ENCODE measurements around the gene TPRN.

TPRN gene

DNA sequence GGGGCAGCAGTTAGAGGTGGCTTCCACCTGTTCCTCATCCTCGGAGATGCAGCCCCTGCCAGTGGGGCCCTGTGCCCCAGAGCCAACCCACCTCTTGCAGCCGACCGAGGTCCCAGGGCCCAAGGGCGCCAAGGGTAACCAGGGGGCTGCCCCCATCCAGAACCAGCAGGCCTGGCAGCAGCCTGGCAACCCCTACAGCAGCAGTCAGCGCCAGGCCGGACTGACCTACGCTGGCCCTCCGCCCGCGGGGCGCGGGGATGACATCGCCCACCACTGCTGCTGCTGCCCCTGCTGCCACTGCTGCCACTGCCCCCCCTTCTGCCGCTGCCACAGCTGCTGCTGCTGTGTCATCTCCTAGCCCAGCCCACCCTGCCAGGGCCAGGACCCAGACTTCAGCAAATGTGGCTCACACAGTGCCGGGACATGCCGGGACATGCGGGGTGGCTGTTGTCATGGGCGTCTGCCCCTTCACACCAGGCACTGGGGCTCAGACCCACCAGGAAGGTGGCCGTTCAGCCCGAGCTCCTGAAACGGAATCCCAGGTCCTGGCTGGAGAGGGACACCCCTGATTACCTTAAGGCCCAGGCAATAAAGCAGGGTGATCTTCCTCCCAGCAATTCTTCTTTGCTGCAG lies 25.3 kb upstream of the TPRN start:
- no peak for DNase-seq (ENCODE audit: low spot score)

DNA sequence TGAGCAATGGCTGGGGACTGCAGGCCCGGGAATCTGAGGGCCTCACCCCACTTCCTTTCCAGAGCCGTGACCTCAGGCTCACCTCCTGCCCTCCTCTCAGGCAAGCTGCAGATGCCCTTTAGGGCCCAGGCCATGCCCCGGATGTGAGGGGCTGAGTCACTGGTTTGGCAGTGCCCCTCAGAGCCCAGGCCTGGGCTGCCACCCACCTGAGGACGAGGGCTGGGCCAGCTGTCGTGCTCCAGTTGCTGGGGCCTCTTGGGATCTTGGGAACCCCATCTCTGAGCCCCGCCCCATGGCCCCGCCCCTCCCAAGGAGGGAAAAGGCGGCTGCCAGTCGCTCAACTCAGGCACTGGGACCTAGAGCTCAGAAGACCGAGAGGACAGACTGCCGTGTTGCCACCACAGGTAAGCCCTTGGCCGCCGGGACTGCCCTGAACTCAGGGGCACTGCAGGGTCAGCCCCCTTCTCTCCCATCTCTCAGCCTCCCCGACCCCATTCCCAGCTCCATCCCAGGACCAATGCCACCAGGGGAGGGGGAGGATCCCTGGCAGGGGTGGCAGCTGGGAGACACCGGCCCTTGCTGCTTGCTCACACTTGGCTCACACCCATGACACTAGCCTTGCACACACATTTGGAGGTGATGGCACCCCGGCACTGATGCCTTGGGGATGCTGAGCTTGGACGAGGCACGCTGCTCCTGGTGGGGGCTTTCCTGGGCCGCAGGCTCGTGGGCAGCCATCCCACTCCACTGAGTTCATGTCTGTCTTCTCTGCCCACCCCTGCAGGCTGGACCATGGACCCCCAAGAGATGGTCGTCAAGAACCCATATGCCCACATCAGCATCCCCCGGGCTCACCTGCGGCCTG lies 24.5 kb upstream of the TPRN start, which contains the start of gene CYSRT1:
CYSRT1 (plus strand) TSS at position 345 of the 865 bp plus-strand sequence; CDS start at position 793, 448 bp downstream.
- no peak for DNase-seq (ENCODE audit: low spot score)

DNA sequence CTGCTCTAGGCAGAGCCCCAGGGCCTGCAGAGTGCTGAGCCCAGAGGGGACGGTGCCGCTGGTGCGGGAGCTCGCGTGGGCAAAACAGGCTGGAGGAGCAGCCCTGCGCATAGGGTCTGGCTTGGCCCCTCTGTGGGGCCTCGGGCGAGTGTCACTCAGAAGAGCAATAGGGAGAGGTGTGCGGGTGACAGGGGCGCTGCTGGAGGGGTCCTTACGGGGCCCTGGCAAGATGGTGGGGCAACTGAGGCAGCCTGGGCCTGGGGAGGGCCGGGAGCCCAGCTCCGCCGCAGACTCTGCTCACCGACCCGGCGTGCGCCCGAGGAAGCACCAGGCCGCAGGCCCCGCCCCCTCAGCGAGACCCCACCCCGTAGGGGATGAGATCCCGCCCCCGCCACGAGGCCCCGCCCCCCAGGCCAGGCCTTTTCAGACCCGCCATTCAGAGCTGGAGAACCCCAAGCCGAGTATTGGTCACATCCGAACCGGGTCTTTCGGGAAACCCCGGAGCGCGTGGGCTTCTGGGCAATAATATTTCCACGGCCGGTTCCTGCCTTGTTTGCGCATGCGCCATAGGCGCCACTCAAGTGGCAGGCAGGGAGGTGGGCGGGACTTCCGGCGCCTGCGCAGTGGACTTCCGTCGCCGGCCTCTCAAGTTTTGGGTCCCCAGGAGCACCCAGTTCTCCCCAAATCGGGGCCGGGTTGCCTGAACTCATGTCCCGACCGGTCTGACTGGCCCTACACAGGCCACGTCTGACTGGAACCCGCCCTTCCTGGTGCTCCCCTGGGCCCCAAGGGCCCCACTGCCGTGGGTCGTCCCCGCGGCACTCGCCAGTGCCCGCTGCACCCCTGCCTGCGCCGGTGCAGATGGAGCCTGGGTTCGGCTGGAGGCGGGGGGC lies 22.8 kb upstream of the TPRN start:
- DNase-seq (ENCODE audit: low spot score): peak; percentile 97

DNA sequence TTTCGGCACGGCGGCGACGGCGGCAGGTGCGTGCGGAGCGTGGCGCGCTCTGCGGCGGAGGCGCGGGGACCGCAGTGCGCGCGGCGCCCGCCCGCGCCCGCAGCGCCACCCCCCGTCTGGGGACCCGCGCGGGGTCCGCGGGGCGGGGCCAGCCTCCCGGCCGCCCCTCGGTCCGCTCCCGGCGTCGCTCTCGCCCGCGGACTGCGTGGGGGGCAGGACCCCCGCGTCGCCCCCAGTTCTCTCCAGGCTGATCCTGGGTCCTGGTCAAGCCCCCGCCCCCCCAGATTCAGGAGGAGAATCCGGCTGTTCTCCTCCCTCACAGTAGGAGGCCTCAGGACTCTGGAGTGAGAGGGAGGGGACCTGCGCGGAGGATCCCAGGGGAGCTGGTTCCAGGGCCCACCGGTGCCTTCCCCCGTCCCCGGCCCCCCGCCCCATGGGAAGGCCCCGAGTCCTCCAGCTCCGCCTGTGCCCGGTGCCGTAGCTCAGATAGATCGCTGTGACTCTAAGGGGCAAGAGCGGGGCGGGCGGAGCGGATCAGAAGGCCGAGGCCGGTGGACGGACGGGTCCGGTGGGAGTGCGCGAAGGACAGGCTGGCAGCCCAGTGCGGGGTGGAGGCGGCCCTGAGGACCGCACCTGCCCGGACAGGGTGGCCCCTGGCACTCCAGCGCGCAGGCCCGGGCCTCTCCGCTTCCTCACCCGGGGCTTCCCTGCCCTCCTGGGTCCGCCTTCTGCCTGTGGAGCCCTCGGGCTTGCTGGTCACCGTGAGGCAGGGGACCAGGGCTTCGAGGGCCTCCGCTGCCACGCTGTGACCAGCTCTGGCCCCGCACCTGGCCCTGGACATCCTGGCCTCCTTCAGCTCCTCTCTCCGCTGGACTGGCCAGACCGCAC lies 21.9 kb upstream of the TPRN start, which contains the start of gene RNF208:
RNF208 (minus strand) TSS at position 51 of the 888 bp plus-strand sequence. CDS start 1,028 bp downstream, outside the sequence.
- DNase-seq (ENCODE audit: low spot score): no peak

DNA sequence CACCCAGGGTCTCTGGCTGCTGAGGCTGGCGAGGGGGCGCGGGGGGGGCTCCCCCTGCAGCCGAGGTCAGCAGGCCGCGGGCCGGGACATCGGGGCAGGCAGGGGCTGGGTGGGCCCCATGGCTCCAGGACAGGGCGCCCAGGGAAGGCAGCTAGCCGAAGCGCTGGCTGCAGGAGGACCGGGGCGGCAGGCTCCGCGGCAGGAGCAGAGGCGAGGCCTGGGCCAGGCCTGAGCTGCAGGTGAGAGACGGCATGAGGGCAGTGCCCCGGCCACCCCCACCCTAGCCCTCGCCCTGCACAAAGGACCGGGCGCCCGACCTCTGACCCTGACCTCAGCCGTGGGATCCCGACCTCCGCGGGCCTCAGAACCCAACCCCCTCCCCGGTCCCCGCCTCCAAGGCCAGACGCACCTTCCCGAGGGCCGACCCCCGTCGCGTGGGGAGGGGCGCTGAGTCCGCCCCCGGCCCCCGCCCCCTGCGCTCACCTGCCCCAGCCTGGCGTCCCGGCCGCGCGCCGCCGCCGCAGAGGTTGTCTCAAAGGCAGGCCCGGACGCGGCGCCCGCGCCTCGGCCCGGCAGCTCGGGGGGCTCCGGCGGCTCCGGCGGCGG lies 21.1 kb upstream of the TPRN start:
- DNase-seq (ENCODE audit: low spot score): no peak

DNA sequence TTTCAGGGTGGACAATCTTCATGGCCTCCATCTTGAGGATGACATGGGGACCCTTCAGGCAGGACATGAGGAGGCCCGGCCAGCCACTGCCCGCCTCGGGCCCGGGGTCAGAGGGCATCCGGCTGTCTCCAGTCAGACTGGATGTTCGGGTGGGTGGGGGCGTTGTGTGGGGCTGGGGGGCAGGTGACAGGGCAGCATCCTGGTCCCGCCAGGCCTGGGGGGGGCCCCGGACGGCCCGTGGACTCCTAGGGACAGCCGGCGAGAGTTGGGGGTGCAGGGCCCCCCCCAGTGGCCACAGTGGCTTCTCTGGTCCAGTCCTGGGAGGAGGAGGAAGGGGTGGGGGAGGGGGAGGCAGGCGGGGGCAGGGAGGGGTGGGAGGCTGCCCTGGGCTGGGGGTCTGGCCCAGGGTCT lies 20.6 kb upstream of the TPRN start:
- DNase-seq (ENCODE audit: low spot score): no peak

DNA sequence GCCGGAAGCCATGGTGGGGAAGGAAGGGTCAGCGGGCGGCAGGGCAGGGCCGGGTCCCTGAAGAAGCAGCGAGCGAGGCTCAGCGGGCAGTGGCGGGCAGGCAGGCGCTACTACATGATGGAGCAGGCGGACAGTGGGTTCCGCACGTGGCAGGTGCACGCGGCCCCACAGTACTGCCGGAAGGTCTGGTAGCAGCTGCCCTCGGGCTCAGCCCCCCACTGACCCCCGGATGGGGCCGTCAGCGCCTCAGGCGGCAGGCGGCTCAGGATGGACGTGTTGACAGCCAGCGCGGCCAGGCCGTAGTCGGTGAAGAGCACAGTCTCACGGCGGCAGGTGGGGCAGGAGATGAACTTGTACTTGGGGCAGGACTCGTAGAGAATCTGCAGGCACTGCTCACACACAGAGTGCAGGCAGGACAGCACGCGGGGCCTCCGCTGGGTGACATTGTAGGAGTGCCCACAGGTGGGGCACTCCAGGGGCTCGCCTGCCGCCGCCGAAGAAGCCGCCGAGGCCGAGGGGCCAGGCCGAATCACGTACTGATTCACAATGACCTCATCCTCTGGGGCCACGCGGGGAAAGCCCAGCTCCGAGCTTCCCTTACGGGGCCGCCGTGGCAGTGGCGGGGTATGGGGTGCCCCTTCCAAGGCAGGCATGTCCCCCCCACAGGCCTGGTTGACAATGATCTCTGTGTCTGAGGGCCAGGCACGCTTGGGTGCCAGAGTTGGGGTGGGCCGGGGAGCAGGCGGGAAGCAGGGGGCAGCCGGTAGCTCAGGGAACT lies 20.0 kb upstream of the TPRN start:
- no peak for DNase-seq (ENCODE audit: low spot score)

DNA sequence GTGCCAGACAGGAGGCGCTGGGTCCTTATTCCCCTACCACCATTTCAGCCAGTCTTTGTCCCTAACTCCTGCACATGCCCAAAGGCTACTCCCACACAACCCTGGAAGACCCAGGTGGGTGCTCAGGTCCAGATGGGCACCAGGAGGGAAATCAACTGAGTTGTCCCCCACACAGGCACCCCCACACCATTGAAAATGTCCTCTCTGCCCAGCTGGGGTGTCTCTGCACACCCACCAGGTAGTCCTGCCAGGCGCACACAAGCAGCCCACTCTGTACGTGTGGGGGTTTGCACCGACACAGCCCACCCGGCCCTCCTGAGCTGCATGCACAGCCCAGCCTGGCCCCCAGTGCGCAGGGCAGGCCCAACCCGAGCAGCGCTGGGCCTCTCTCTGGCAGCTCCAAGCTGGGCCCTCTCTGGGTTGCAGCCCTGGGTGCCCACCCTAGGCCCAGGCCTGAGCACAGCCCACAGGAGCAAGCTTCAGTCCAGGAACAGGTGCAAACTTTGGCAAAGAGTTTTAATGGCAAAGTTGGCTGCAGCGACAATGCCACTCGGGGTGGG lies 19.3 kb upstream of the TPRN start:
- no peak for DNase-seq (ENCODE audit: low spot score)

DNA sequence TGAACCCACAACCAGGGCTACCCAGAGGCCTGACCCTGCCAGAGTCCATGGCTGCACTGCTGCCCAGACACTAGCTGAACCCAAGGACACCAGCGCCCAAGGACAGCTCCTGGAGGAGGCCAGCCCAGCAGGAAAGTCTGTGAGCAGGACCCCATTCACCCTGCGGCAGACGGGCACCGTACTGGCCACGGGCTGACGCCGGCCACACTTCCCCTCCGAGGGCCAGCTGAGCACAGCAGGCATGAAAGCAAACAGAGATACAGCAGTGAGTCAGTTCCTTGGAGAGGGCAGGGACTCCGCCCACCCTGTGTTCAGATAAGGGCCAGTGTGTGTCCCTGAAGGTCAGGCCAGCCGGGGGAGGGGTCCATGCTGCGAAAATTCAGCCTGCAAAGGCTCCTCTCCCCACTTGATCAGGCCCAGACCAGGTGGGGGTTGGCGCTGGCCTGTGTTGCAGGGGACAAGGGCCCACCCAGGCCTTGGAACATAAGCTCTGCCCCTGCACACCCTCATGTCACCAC lies 18.3 kb upstream of the TPRN start:
- no peak for DNase-seq (ENCODE audit: low spot score)

DNA sequence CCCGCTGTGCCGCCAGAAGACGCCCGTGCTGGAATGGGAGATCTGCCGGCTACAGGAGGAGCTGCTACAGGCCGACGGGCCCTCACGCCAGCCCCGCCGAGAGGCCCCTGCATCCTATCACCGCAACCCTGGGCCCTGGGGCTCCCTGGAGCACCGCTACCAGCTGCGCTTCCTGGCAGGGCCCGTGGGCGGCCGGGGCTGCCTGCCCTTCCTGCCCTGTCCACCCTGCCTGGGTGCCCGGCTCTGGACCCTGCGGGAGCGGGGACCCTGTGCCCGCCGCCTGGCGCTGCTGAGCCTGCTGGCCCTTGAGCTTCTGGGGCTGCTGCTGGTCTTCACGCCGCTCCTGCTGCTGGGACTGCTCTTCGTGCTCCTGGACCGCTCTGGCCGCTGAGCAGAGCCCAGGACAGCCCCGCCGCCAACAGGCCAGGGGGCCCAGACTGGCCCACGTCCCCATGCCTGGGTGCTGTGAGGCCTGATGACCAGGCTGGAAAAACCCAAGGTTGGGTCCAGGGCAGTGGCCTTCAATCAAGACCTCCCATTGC lies 17.7 kb upstream of the TPRN start:
- no peak for DNase-seq (ENCODE audit: low spot score)

DNA sequence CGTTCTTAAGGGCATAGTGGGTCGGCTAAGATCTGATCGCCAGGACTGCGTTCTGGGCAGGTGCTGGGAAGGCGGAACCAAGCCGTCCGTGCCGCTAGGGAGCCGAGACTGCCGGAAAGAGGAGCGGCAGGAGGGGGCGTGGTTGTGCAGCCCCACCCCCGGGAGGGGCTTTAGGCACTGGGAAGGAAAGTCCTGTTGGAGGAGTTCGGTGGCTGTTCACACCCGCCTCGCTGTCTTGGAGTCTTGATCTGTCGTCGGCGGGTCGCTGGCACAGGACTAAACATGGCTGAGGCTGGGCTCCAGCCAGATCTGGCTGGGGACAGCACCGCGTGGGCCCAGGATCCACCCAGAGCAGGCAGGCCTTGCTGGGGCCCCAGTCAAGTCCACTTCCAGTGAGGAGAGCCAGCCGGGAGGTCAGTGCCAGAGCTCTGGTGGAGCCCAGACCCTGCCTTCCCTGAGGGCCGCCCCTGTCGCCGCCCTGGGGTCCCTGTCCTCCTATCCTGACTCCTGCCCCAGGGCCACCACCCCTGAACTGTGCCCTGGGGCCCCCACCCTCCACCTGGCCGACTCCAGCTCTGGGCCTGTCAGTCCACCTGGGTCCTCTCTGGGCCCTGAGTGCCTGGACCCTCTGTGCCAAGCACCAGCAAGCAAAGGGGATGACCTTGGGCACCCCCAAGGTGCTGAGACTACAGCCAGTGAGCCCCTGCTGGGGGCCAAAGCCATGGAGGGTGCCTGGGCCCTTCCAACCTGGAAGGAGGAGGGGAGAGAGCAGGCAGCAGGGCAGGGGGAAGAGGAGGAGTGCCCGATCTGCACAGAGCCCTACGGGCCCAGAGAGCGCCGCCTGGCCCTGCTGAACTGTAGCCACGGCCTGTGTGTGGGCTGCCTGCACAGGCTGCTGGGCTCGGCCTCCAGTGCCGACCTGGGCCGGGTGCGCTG lies 17.0 kb upstream of the TPRN start:
- no peak for DNase-seq (ENCODE audit: low spot score)

DNA sequence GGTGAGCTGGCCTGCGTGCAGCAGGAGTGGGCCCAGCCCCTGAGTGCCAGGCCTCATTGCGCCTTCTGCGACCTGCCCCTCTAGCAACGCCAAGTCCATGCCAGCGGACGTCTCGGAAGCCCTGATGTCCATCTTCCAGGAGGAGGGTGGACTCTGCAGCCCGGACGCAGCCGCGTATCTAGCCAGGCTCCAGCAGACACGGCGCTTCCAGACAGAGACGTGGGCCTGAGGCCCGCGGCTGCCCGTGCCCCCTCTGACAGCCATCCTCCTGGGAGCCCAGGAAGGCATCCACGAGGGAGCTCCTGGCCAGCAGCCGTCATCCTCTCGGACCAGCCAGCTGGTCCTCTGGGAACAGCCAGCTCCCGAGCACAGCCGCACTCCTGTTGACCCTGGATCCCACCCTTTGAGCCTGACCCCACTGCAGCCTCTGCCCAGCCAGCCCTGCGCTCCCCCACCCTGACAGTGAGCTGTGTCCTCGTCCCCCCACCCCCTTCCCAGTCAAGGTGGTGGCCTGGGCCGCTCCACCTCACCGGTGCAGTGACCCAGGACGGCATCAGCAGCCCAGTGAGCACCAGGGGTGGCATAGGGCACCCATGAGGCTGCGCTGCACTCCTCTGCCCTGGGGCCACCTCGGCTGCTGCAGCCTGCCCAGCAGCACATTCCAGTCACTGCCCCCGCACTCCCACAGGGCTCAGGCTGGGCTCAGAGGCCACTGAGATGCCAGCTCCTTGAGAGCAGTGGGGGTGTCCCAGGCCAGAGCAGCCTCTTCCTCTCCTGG lies 15.8 kb upstream of the TPRN start:
- no peak for DNase-seq (ENCODE audit: low spot score)

DNA sequence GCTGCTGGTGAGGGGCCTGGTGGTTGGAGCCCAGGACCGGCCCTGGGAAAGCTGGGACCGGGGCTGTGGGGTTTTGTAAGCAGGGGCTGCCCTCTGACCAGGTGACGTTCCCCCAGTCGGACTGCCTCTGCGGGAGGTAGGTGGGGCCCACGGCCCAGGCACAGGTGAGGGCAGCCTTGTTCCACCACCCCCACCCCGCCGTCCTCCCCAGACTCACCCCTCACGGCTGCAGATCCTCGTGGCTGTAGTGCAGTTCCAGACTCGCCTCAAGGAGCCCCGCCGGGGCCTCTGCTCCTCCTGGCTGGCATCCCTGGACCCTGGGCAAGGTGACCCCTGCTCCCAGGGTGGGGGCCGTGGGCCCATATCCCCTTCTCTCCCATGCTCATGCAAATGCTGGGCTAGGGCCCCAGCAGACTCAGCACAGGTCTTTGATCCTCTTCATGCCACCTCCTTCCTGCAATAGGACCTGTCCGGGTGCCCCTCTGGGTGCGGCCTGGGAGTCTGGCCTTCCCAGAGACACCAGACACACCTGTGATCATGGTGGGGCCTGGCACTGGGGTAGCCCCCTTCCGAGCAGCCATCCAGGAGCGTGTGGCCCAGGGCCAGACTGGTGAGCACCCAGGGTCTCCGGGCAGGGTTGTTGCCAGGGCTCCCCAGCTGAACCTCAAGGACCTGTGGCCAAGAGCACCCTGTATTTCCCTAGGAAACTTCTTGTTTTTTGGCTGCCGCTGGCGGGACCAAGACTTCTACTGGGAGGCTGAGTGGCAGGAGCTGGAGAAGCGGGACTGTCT lies 14.8 kb upstream of the TPRN start:
- DNase-seq (ENCODE audit: low spot score): no peak

DNA sequence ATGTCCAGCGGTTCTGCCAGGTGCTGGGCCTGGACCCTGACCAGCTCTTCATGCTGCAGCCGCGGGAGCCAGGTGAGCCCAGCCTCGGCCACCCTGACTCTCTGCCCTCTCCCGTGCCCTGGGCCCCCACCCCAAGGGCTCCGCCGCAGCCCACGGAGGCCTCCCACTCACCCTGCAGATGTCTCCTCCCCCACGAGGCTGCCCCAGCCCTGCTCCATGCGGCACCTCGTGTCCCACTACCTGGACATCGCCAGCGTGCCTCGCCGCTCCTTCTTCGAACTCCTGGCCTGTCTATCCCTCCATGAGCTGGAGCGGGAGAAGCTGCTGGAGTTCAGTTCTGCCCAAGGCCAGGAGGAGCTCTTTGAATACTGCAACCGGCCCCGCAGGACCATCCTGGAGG lies 14.1 kb upstream of the TPRN start:
- no peak for DNase-seq (ENCODE audit: low spot score)

DNA sequence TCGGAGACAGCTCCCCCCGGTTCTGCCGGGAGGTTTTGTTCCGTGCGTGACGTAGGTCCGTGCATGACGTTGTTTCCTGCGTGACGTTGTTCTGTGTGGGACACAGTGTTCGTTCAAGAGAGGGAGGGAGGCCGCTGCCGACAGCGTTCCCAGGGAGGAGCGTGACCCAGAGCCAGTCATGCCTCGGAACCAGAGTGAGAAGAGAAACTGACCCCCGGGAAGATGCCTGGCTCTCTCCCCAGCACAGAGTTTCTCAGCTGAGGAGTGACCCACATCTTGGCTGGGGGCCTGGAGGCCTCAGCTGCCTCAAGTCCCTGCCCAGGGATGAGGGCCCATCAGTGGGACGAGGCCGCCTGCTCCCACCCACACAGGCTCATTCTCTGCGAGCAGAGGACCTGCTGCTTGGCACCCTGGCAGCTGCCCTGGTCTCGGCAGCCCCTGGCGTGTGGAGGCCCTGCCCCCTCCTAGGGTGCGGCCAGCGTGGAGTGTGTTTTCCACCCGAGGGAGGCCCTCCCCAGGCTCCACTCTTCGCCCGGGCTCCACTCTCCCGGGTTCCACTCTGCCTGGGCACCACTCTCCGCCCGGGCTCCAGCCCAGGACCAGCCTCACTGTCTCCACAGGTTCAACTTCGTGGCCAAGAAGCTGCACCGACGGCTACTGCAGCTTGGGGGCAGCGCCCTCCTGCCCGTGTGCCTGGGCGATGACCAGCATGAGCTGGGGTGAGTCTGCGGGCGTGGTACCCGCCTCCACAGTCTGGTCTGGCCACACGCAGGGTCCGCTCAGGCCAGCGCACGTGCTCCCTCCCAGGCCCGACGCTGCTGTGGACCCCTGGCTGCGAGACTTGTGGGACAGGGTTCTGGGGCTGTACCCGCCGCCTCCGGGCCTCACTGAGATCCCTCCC lies 12.9 kb upstream of the TPRN start:
- DNase-seq (ENCODE audit: low spot score): no peak

Measured in pons (tissue), 1 donor.